K562 (cell line): ENCODE measurements around the gene CCDC102B. TPM values are rescaled to one million over a fixed set of nuclear protein-coding genes. Genes with fewer than 3 reads are reported as not detected.

Experiments used
- ATAC-seq: fragments of 200-7000 bp; cut with Tn5 transposase; 3 replicates; pipeline ENCODE4 v1.9.1; 2020; ENCODE audit warnings: moderate library complexity
- BruUV-seq: library from RNA; stranded (reverse); fragments of 400-500 nt; replicated peaks from 2 replicates; lab custom pipeline; 2021; lab: Mats Ljungman, UMichigan
- CTCF ChIA-PET: fragments of 300-600 bp; formaldehyde crosslinking; extraction: SDS; loops from one replicate; lab custom pipeline; 2021; ENCODE audit warnings: low intra/inter-chr PET ratio; lab: Yijun Ruan, JAX
- POLR2A ChIA-PET: fragments of 300-600, 350-650 bp; sonication (Branson Sonifier 250); formaldehyde crosslinking; extraction: SDS; loops from one replicate; lab custom pipeline; 2021; ENCODE audit warnings: antibody characterized with exemption, inconsistent platforms; lab: Yijun Ruan, JAX
- DNase-seq, 4 experiments: peaks; one replicate each; pipeline versions ENCODE4 v3.0.0 to v3.0.0-alpha.2; 2011 to 2018; ENCODE audit warnings: low spot score in 3 of 4, mixed read lengths in 3 of 4; ENCODE audit errors: extremely low read depth in 1 of 4
- FAIRE-seq: peaks from 2 replicates; lab custom pipeline; 2011; peaks lifted over from hg19 to GRCh38; lab: Jason Lieb, UNC
- H2AFZ ChIP-seq: 2 replicates; pipeline ENCODE4 v1.6.0; 2011; ENCODE audit warnings: low read depth, low read length, control low read depth, inconsistent platforms
- H3K27ac ChIP-seq: fragments of 200-600 bp; 3 replicates; pipeline ENCODE4 v1.8.0; 2011; ENCODE audit warnings: low read depth, mild to moderate bottlenecking, control low read depth, inconsistent platforms, low read length, moderate library complexity, mixed read lengths; ENCODE audit errors: extremely low read depth
- H3K27me3 ChIP-seq, 2 experiments: fragments of 300-600 bp in 1 of 2; 2 replicates in 1 of 2; 3 replicates in 1 of 2; pipeline versions ENCODE4 v1.6.0 to v1.8.0; 2011; ENCODE audit warnings: inconsistent platforms in 2 of 2, low read length in 2 of 2, mild to moderate bottlenecking in 1 of 2, mixed read lengths in 1 of 2, moderate library complexity in 1 of 2; ENCODE audit not compliant: control insufficient read depth in 2 of 2, insufficient read depth in 2 of 2
- H3K36me3 ChIP-seq: fragments of 300-600 bp; 3 replicates; pipeline ENCODE4 v1.8.0; 2011; ENCODE audit warnings: mild to moderate bottlenecking, low read length, inconsistent platforms; ENCODE audit not compliant: control insufficient read depth, insufficient read depth
- H3K4me1 ChIP-seq, 2 experiments: fragments of 200-600 bp in 1 of 2; replicated peaks in 1 of 2; 2 replicates in 1 of 2; 3 replicates in 1 of 2; pipeline versions ENCODE4 v1.5.1 to v1.8.0; 2011; ENCODE audit warnings: inconsistent platforms in 2 of 2, low read length in 2 of 2, mild to moderate bottlenecking in 1 of 2, mixed read lengths in 1 of 2, moderate library complexity in 1 of 2; ENCODE audit not compliant: control insufficient read depth in 2 of 2, insufficient read depth in 2 of 2
- H3K4me2 ChIP-seq: 2 replicates; pipeline ENCODE4 v1.6.1; 2011; ENCODE audit warnings: low read length, control low read depth, inconsistent platforms, mixed read lengths; ENCODE audit not compliant: insufficient read depth
- H3K4me3 ChIP-seq: fragments of 200-600 bp; sonication (generic), shearing (Covaris generic); 2 replicates; pipeline ENCODE4 v1.5.1; 2016; ENCODE audit warnings: control low read depth, inconsistent platforms
- H3K79me2 ChIP-seq: fragments of 200-600 bp; 3 replicates; pipeline ENCODE4 v1.8.0; 2011; ENCODE audit warnings: low read length, inconsistent platforms; ENCODE audit not compliant: control insufficient read depth, insufficient read depth
- H3K9ac ChIP-seq, 2 experiments: 2 replicates each; pipeline versions ENCODE4 v1.6.0 to v1.6.1; 2011; ENCODE audit warnings: low read depth in 2 of 2, low read length in 2 of 2, control low read depth in 1 of 2, inconsistent platforms in 1 of 2, mild to moderate bottlenecking in 1 of 2, mixed read lengths in 1 of 2; ENCODE audit not compliant: insufficient read depth in 1 of 2
- H3K9me1 ChIP-seq: one replicate; pipeline ENCODE4 v1.6.0; 2011; ENCODE audit warnings: inconsistent platforms, mild to moderate bottlenecking, low read length, moderate library complexity; ENCODE audit not compliant: control insufficient read depth, insufficient read depth
- H3K9me3 ChIP-seq: replicated peaks from 2 replicates; pipeline ENCODE4 v1.5.1; 2011; ENCODE audit warnings: low read depth, low read length, inconsistent platforms; ENCODE audit not compliant: control insufficient read depth, insufficient read depth
- H4K20me1 ChIP-seq: replicated peaks from 2 replicates; pipeline ENCODE4 v1.6.1; 2011; ENCODE audit warnings: low read length, inconsistent platforms, mixed read lengths; ENCODE audit not compliant: control insufficient read depth, insufficient read depth
- CHD1 ChIP-seq: fragments of 200-600 bp; sonication (generic); IDR thresholded peaks from one replicate; pipeline ENCODE4 v1.6.1; 2012; ENCODE audit warnings: mild to moderate bottlenecking, moderate library complexity, low read length, inconsistent platforms
- FOXP1 ChIP-seq: sonication (generic); formaldehyde crosslinking; IDR thresholded peaks from 2 replicates; pipeline ENCODE4 v1.8.0; 2022; ENCODE audit warnings: mild to moderate bottlenecking, missing genetic modification reagents
- GABPA ChIP-seq: fragments of 200-800 bp; sonication (Bioruptor generic); conservative IDR thresholded peaks from 2 replicates; pipeline ENCODE4 v1.6.1; 2016; ENCODE audit warnings: low read depth, missing genetic modification characterization, missing compliant biosample characterization
- IRF2 ChIP-seq: sonication (generic); formaldehyde crosslinking; IDR thresholded peaks from 2 replicates; pipeline ENCODE4 v1.8.1; 2022; ENCODE audit warnings: mild to moderate bottlenecking, missing genetic modification reagents
- NR3C1 ChIP-seq: sonication (generic); formaldehyde crosslinking; IDR thresholded peaks from 2 replicates; pipeline ENCODE4 v1.8.1; 2022; ENCODE audit warnings: missing genetic modification reagents
- POU5F1 ChIP-seq: fragments of 150-350 bp; IDR thresholded peaks from 2 replicates; pipeline ENCODE4 v1.6.1; 2014; ENCODE audit warnings: borderline replicate concordance, low read length, low read depth, mild to moderate bottlenecking; ENCODE audit not compliant: partially characterized antibody
- RAD51 ChIP-seq: fragments of 450-650 bp; IDR thresholded peaks from 2 replicates; pipeline ENCODE4 v1.7.1; 2016; ENCODE audit warnings: low read depth, mild to moderate bottlenecking, borderline replicate concordance
- RBM34 ChIP-seq: fragments of 200-400 bp; formaldehyde crosslinking; IDR thresholded peaks from 2 replicates; pipeline ENCODE4 v1.6.1; 2018; ENCODE audit warnings: low read length, borderline replicate concordance; ENCODE audit not compliant: insufficient read depth
- SNRNP70 ChIP-seq: fragments of 200-400 bp; formaldehyde crosslinking; optimal IDR thresholded peaks from 2 replicates; pipeline ENCODE3; 2017; ENCODE audit warnings: low read depth, low read length
- ZKSCAN8 ChIP-seq: fragments of 200-800 bp; sonication (Bioruptor generic); IDR thresholded peaks from 2 replicates; pipeline ENCODE4 v1.6.1; 2016; ENCODE audit warnings: missing genetic modification characterization, missing compliant biosample characterization
- in situ Hi-C: fragments of 300-500 bp; cut with MboI; formaldehyde crosslinking; loops from 4 replicates; pipeline ENCODE4 v1.15.0; 2018; ENCODE audit warnings: inconsistent platforms, mixed read lengths
- intact Hi-C: fragments of 100-400 bp; cut with micrococcal nuclease; formaldehyde crosslinking; loops from 2 replicates; pipeline ENCODE4 v1.14.2; 2022
- polyA plus RNA-seq, 8 experiments: library from polyadenylated mRNA; depleted of rRNA in 4 of 8; stranded (reverse) in 5 of 8; unstranded in 3 of 8; fragments of >200 nt; fragmentation: Nextera tagmentation in 2 of 8; fragmentation: Illumina TruSeq in 1 of 8; extraction: Ambion mirVana in 2 of 8; extraction: Trizol in 1 of 8; gene quantifications; 2 replicates each; pipeline versions ENCODE4 v1.2.1 to v1.2.3, GENCODE V29; 2011 to 2014; ENCODE audit warnings: inconsistent platforms in 1 of 8, missing spikeins in 1 of 8
- total RNA-seq, 7 experiments: library from RNA; depleted of rRNA in 6 of 7; stranded (reverse); fragments of >200 nt in 6 of 7; fragmentation: Illumina TruSeq in 2 of 7; extraction: Trizol in 2 of 7; gene quantifications; 2 replicates each; pipeline versions ENCODE4 v1.2.1 to v1.2.3, GENCODE V29; 2011 to 2021; ENCODE audit warnings: low replicate concordance in 1 of 7
- TF ChIP-seq, protein P1 (sequence below): fragments of 200-800 bp; sonication (Bioruptor generic); IDR thresholded peaks from 2 replicates; pipeline ENCODE4 v1.6.1; 2016; ENCODE audit warnings: missing genetic modification characterization, missing compliant biosample characterization
- TF ChIP-seq, protein P2 (sequence below): fragments of 450-650 bp; formaldehyde crosslinking; IDR thresholded peaks from 2 replicates; pipeline ENCODE4 v1.4.0; 2020; ENCODE audit warnings: mild to moderate bottlenecking
- TF ChIP-seq, protein P3 (sequence below): fragments of 250-450 bp; sonication (Bioruptor Pico); IDR thresholded peaks from 2 replicates; pipeline ENCODE4 v1.5.0; 2021; ENCODE audit warnings: mild to moderate bottlenecking, moderate library complexity

CCDC102B gene
- total and polyA plus RNA-seq, 9 of the 15 experiments (the other 6 are each of a cell fraction or from before 2014, with no cell fraction given), result 0.18 to 1.5 (median 0.73) TPM

DNA sequence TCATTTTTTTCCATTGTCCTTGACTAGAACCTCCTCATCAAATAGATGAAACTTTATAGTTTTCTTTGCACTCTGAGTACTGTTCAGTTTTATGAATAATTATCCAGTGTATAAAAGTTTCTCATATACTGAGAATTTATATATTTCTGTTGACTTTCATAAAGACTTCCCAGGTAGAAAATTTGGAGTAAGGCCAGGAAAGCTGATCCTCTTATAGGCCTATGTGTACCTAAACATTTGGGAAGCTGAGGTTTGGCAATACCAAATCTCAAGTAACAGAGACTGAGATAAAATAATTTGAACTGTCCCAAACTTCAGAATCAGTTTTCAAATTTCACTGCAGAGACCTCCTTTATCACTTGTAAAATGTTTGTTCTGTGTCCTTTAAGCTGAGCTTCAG, 43.4 kb downstream of the CCDC102B start:
- no peak for ATAC-seq
- TF ChIP-seq, protein P1, sequence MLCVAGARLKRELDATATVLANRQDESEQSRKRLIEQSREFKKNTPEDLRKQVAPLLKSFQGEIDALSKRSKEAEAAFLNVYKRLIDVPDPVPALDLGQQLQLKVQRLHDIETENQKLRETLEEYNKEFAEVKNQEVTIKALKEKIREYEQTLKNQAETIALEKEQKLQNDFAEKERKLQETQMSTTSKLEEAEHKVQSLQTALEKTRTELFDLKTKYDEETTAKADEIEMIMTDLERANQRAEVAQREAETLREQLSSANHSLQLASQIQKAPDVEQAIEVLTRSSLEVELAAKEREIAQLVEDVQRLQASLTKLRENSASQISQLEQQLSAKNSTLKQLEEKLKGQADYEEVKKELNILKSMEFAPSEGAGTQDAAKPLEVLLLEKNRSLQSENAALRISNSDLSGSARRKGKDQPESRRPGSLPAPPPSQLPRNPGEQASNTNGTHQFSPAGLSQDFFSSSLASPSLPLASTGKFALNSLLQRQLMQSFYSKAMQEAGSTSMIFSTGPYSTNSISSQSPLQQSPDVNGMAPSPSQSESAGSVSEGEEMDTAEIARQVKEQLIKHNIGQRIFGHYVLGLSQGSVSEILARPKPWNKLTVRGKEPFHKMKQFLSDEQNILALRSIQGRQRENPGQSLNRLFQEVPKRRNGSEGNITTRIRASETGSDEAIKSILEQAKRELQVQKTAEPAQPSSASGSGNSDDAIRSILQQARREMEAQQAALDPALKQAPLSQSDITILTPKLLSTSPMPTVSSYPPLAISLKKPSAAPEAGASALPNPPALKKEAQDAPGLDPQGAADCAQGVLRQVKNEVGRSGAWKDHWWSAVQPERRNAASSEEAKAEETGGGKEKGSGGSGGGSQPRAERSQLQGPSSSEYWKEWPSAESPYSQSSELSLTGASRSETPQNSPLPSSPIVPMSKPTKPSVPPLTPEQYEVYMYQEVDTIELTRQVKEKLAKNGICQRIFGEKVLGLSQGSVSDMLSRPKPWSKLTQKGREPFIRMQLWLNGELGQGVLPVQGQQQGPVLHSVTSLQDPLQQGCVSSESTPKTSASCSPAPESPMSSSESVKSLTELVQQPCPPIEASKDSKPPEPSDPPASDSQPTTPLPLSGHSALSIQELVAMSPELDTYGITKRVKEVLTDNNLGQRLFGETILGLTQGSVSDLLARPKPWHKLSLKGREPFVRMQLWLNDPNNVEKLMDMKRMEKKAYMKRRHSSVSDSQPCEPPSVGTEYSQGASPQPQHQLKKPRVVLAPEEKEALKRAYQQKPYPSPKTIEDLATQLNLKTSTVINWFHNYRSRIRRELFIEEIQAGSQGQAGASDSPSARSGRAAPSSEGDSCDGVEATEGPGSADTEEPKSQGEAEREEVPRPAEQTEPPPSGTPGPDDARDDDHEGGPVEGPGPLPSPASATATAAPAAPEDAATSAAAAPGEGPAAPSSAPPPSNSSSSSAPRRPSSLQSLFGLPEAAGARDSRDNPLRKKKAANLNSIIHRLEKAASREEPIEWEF, result no peak
- TF ChIP-seq CHD1, result no peak
- no peak for TF ChIP-seq RBM34
- no peak for TF ChIP-seq GABPA
- no peak for TF ChIP-seq ZKSCAN8 (CRISPR knock-in tag)
- TF ChIP-seq IRF2 (CRISPR knock-in tag), result no peak
- no peak for TF ChIP-seq RAD51
- no peak for TF ChIP-seq FOXP1
- no peak for TF ChIP-seq POU5F1
- no peak for TF ChIP-seq SNRNP70
- TF ChIP-seq, protein P2, sequence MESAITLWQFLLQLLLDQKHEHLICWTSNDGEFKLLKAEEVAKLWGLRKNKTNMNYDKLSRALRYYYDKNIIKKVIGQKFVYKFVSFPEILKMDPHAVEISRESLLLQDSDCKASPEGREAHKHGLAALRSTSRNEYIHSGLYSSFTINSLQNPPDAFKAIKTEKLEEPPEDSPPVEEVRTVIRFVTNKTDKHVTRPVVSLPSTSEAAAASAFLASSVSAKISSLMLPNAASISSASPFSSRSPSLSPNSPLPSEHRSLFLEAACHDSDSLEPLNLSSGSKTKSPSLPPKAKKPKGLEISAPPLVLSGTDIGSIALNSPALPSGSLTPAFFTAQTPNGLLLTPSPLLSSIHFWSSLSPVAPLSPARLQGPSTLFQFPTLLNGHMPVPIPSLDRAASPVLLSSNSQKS (CRISPR knock-in tag), result no peak
- TF ChIP-seq, protein P3, sequence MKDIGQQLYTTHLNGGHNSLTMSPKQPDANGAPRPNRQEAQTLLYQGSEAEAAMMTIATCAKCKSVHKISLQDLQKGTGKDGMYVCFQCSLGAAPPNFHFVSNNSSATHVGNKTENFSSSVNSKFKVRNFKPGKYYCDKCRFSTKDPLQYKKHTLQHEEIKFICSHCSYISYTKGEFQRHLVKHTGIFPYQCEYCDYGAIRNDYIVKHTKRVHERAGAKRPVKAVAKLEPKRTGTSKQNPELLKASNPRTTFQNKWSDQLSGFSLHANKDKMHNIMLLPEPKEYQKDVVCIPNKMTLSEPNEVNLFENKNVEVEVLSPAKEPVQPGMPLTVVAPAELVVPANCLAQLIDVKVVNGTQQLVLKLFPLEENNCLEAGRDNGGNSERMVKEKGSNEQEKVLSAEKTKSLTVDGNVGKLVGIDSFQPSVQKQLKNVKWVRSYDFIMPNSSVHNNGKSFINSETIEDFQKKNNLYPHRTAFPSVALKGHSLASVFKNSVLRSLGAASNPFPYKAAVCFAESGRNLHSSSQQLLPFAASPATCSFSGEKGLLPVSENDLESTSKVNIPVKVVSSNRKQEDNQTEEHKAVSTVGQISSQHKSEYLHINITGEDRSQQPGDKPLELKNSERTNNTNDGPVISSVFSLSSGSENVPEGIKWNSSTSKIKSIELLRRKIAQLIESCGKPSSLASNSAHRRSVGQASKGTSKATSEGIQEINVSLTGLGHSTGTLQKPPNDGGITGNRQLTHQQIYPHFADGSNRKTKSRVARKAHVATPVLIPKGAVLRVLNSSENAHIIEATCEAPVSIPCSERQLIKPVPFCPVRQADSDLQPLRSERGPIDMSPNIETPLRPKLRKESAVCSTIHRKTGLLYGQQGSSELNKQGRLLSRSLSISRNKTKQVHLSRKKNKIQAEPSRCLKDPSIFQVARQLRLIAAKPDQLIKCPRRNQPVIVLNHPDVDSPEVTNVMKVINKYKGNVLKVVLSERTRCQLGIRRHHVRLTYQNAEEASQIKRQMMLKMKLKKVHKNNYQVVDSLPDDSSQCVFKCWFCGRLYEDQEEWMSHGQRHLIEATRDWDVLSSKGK, result no peak
- no peak for TF ChIP-seq NR3C1

More for the DNA sequence above, 43.4 kb downstream of the CCDC102B start:
- intact Hi-C loops (no loop called here), in situ Hi-C loops (no loop called here)
- Histone ChIP-seq H2AFZ (no peak overlapping the region), H3K9me1 (no peaks in the 10 kb centered on the region), H3K9me3 (no peaks in the 10 kb centered on the region), H3K27ac (no peak overlapping the region), H3K9ac (no peak overlapping the region), H3K27me3 (no peaks in the 10 kb centered on the region), H3K4me3 (no peak overlapping the region), H3K36me3 (no peaks in the 10 kb centered on the region), H3K4me1 (no peaks in the 10 kb centered on the region), H3K79me2 (no peaks in the 10 kb centered on the region), H3K4me2 (no peak overlapping the region), H4K20me1 (no peaks in the 10 kb centered on the region)
- ChIA-PET CTCF (no interaction called here), POLR2A (no interaction called here)
- BruUV-seq, result no TSS peak
- DNase-seq, result no peak
- FAIRE-seq, result no peak
